Stimulated activated CD4-positive, alpha-beta T cell treated with anti-CD3 and anti-CD28 coated beads, TNF-alpha, amount 100 ng/mL, for 24 hours (primary cell): ENCODE measurements around the gene UBXN6.

Source experiments
- DNase-seq, 3 experiments: peaks; one replicate each; pipeline ENCODE4 v3.0.0-alpha.2; 2020; ENCODE audit warnings: low read depth in 3 of 3

UBXN6 gene

GRCh38 chr19:4457654-4458395 lies at the start of gene UBXN6:
Gene UBXN6, minus strand, starts transcription at chr19:4457794. Its CDS starts 97 bp downstream, at chr19:4457697.
- peak; percentile 95 to 97 (median 96) for DNase-seq

DNA sequence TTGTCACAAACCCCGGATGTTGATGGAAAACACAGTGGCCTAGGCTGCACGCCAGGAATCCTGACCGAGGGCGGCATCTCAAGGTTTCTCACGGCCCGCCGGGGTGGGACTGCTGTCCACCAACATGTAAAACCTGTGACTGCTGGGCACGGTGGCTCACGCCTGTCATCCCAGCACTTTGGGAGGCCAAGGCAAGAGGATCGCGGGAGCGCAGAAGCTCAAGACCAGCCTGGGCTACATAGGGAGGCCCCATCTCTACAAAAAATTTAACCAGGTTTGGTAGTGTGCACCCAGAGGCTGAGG lies 49.5 kb upstream of the UBXN6 start:
- DNase-seq: no peak

DNA sequence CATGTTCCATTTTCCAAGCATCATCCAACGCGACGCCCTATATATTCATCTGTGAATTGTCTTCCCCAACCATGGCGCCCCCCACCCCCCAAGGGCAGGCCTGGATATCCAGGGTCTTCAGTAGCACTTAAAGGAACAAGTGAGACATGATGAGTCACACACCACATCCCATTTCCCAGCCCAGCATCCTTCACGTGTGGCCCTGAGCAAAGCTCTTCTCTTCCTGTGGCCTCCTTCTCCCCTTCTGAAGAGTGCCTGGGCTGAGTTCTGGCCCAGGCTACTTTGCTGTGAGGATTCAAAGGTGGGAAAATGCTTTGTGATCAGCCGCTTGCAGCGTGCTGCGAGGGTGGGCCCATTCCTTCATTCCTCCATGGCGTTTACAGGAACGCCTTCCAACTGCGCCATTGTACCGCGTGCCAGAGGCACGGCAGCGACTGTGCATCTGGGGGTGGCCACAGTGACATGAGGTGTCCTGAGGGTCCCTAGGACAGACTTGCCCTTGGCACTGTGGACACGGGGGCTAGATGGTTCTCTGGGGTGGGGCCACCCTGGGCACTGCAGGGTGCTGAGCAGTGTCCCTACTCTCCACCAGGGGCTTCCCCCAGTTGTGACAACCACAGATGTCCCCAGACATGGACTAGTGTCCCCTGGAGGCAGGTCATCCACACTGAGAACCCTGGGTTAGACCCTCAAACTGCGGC lies 49.0 kb upstream of the UBXN6 start:
- DNase-seq: no peak

GRCh38 chr19:4505570-4506448 lies 48.2 kb upstream of the UBXN6 start:
- DNase-seq: no peak

- no peak for DNase-seq
Measured at GRCh38 chr19:4504891-4505569, 47.4 kb upstream of the UBXN6 start.

DNA sequence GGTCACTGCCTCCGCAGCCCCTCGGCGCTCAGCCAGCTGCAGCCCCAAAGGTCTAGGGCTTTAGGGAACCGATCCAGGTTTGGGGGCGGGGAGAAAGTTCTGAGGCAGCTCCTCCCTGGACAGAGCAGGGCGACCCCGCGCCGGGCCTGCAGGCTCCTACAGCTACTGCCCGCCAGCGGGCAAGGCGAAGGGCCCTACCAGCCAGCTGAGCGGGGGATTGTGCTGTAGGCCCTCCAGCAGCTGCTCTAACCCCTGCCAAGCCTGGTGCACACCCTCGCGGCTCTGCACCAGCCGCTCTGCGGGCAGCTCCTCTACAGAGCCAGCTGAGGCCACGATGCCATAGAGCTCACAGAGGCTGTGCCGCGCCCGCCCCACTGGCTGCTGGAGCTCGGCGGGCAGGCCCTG lies 46.7 kb upstream of the UBXN6 start:
- DNase-seq: no peak

- no peak for DNase-seq
Measured at GRCh38 chr19:4503825-4504170, 46.2 kb upstream of the UBXN6 start.

DNA sequence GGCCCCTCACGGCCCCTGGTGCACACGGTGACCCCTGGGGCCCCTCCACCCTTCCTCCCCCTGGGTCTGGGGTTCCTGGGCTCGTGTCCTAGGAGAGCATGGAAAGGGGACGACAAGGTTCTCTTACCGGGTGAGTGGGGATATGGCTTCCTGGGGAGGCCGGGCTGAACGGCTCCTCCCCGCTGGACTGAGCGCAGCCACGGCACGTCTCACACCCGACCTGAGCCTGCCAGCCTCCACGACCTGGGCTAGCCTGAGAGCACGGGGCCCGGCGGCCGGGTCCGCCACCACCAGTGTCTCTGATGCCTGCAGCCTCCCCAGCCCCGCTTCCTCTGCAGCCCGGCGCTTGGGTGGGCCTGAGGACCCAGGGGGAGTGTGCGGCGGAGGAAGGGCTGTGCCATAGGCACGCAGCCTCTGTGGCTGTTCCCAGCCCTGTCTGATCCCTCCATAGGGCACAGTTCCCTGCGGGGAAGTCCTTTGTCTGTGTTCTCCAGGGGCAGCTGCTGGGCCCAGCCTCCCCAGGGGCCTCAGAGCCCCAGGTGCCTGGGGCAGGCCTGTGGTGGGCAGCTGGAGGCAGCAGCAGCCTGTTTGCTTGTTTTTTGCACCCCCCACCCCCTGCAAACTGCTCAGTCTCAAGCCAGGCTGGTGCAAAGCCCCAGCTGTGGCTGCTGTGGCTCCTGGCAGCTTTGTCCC lies 45.7 kb upstream of the UBXN6 start:
- DNase-seq: no peak

GRCh38 chr19:4502282-4503131 lies 44.9 kb upstream of the UBXN6 start:
- DNase-seq: no peak

- no peak for DNase-seq
Measured at GRCh38 chr19:4501691-4502090, 44.1 kb upstream of the UBXN6 start.

DNA sequence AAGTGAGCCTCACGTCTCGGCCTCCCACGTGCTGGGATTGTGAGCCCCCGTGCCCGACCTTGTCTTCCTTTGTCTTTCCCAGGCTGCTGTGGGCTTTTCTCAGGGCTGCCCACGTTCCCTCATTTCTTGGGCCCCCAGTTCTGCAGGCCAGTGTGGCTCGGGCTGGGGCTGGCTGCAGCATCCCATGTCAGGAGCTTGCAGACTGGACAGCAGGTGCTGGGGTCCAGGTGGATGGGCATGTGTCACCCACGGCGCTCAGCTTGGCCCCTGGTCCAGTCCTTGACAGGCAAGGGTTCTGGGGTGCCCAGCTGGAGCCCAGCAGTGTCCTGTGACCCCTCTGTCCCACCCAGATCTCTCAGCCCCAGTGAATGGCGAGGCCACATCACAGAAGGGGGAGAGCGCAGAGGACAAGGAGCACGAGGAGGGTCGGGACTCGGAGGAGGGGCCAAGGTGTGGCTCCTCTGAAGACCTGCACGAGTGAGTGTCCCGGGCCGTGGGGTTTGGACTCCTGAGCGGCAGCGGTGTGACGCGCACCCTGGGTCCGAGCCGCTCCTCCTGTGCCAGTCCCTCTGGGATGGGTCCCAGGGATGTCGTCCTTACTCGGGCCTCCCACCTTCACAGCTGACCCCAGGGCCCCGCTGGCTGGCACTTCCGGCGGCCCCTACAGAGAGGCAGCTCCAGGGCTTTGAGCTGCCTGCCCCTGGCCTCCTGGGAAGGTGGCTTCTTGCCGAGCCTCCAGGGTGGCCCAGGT lies 43.4 kb upstream of the UBXN6 start:
- no peak for DNase-seq

GRCh38 chr19:4499855-4500254 lies 42.3 kb upstream of the UBXN6 start:
- no peak for DNase-seq

DNA sequence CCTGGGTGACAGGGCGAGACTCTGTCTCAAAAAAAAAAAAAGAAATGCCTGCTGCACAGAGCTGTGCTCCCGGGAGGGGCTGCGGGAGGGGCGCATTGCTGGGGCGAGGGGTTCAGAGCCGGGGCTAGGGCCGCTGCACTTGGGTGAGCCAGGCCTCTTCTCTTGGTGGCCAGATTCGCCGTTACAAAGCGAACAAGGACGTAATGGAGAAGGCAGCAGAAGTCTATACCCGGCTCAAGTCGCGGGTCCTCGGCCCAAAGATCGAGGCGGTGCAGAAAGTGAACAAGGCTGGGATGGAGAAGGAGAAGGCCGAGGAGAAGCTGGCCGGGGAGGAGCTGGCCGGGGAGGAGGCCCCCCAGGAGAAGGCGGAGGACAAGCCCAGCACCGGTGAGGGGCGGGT lies 41.7 kb upstream of the UBXN6 start:
- DNase-seq: no peak

GRCh38 chr19:4498694-4499093 lies 41.1 kb upstream of the UBXN6 start:
- no peak for DNase-seq

DNA sequence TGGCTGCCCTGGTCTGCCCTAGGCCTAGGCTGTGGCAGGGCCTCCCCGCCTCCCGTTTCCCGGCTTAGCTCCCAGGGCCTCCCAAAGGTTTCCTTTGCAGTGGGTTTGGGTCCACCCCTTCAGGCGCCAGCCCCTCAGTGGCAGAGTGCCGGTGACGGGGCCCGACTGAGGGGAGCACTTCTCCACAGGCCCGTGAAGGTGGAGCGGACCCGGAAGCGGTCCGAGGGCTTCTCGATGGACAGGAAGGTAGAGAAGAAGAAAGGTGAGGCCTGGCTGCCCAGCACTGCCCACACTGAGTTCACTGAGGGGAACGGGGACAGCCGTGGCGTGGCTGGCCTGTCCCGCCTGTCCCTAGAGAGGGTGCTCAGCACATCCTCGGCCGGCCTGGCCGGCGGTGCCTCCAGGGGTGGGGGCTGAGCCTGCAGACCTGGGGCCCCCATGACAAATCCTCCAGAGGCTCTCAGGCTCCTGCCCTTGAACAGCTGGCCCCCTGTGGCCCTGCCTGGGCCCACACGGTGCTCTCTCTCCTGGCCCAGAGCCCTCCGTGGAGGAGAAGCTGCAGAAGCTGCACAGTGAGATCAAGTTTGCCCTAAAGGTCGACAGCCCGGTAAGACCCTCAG lies 40.3 kb upstream of the UBXN6 start:
- no peak for DNase-seq

DNA sequence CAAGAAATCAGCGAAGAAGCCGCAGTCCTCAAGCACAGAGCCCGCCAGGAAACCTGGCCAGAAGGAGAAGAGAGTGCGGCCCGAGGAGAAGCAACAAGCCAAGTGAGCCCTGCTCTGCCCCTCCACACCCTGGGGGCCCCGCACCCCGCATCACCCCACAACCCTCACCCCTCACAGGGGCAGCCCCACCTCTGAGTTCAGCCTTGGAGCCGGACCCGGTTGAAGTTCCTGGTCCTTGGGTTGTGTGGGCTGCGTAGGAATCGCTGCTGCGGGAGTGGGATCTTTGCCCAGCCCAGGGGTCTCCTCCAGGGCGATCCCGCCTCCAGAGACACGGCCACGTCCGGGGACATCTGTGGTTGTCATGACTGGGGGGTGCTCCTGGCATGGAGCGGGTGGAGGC lies 38.7 kb upstream of the UBXN6 start:
- no peak for DNase-seq

- DNase-seq: no peak
Measured at GRCh38 chr19:4495471-4495870, 37.9 kb upstream of the UBXN6 start.

GRCh38 chr19:4494691-4495064 lies 37.1 kb upstream of the UBXN6 start:
- no peak for DNase-seq

GRCh38 chr19:4493929-4494690 lies 36.5 kb upstream of the UBXN6 start:
- no peak for DNase-seq
